Measurements from ENCODE around the gene MBL2.

DNA sequence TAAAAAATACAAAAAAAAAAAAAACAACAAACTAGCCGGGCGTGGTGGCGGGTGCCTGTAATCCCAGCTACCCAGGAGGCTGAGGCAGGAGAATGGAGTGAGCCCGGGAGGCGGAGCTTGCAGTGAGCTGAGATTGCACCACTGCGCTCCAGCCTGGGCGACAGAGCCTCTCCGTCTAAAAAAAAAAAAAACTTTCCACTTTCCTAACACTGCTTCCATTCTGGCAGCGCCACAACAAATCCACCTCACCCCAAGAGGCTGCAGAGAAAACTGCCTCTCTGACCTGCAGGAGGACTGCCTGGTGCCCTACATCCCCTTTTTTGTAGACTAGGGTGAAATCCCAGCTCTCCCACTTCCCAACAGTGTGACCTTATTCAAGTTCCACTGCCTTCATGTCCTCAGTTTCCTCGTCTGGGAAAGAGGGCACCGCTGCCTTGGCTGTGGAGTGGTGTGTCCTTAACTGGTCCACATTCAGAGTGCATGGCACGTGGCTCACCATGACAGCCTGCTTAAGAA lies 2.6 kb upstream of the MBL2 start:
- TF ChIP-seq POLR2A (IDR thresholded peaks at IDR 0.05), result no peak
- TF ChIP-seq, protein P1, sequence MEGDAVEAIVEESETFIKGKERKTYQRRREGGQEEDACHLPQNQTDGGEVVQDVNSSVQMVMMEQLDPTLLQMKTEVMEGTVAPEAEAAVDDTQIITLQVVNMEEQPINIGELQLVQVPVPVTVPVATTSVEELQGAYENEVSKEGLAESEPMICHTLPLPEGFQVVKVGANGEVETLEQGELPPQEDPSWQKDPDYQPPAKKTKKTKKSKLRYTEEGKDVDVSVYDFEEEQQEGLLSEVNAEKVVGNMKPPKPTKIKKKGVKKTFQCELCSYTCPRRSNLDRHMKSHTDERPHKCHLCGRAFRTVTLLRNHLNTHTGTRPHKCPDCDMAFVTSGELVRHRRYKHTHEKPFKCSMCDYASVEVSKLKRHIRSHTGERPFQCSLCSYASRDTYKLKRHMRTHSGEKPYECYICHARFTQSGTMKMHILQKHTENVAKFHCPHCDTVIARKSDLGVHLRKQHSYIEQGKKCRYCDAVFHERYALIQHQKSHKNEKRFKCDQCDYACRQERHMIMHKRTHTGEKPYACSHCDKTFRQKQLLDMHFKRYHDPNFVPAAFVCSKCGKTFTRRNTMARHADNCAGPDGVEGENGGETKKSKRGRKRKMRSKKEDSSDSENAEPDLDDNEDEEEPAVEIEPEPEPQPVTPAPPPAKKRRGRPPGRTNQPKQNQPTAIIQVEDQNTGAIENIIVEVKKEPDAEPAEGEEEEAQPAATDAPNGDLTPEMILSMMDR (IDR thresholded peaks at IDR 0.05), result no peak

Data from uterus (tissue), 2 donors.